Measurements from ENCODE around the gene TES. TPM values are rescaled to one million over a fixed set of nuclear protein-coding genes. Genes with fewer than 3 reads are reported as not detected.
A peak's percentile ranks its signal among the peaks of the same experiment; 100 is the strongest.

The TES gene
- total RNA-seq, 6 experiments from 2014 or later = 10.4 to 29.3 (median 22.4) TPM

DNA sequence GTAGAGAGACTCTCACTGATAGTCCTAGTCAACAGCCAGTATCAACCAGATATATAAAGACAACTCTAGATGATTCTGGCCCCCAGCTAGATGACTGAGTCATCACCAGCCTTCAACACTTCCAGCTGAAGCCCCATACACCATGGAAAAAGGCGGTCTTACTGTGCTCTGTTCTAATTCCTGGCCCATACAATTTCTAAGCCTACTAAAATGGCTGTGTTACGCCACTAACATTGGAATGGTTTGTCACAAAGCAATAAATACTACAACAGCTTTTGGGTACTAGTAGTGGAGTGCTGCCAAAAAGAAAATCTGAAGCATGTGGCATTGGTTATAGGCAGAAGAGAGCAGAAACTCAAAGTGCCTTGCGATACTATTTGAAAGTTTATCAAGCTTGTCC lies 13.0 kb upstream of the TES start:
- no peak overlapping the region; the same call in 1 of the 2 replicates for H3K27ac Mint-ChIP-seq
- no peaks in the 10 kb centered on the region for H3K9me3 Mint-ChIP-seq
- no peaks in the 10 kb centered on the region for H3K27me3 Mint-ChIP-seq (ENCODE audit: insufficient read depth)
- TF ChIP-seq, protein P1, sequence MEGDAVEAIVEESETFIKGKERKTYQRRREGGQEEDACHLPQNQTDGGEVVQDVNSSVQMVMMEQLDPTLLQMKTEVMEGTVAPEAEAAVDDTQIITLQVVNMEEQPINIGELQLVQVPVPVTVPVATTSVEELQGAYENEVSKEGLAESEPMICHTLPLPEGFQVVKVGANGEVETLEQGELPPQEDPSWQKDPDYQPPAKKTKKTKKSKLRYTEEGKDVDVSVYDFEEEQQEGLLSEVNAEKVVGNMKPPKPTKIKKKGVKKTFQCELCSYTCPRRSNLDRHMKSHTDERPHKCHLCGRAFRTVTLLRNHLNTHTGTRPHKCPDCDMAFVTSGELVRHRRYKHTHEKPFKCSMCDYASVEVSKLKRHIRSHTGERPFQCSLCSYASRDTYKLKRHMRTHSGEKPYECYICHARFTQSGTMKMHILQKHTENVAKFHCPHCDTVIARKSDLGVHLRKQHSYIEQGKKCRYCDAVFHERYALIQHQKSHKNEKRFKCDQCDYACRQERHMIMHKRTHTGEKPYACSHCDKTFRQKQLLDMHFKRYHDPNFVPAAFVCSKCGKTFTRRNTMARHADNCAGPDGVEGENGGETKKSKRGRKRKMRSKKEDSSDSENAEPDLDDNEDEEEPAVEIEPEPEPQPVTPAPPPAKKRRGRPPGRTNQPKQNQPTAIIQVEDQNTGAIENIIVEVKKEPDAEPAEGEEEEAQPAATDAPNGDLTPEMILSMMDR (IDR thresholded peaks at IDR 0.05) = no peak
- H3K36me3 Mint-ChIP-seq (ENCODE audit: low read depth) = no peaks in the 10 kb centered on the region
- H3K4me1 Mint-ChIP-seq (ENCODE audit: low read depth) = peaks cover 68% of the 10 kb centered on the region
- H3K4me3 Mint-ChIP-seq = no peak overlapping the region
- peak; percentile 52 for DNase-seq

DNA sequence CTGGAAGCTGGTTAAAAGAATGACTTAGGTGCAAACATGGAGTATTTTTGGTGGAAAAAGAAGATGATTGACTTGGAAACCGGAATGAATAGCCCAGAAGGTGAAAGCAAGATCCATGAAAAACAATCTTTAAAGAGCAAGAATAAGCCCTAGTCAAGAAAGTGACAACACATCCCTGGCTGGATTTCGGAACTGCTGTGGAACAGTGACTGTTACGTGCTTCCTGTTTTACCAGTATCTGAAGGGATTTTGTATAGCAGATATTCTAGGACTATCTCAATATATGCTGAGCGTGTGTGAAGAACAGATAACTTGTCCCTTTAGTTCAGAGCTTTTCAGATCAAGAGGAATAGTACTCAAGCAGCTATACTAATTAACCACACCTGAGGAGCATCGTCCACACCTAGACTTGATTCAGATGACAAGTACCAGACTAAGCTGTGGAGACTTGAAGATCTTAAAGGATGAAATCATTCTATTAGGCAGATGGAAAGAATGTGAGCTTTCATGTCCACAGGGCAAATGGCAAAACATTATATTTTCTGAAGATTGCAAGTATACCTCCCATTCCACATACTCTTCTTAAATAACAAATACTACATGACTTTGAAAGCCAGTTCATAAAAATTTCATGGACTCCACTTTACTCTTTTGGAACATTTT lies 11.5 kb upstream of the TES start:
- no peak for DNase-seq
- H3K27me3 Mint-ChIP-seq (ENCODE audit: insufficient read depth) = no peaks in the 10 kb centered on the region; the same call in 1 of the 2 replicates
- no peaks in the 10 kb centered on the region for H3K36me3 Mint-ChIP-seq (ENCODE audit: low read depth)
- TF ChIP-seq, protein P1 (IDR thresholded peaks at IDR 0.05) = no peak
- no peaks in the 10 kb centered on the region for H3K9me3 Mint-ChIP-seq
- peaks cover 68% of the 10 kb centered on the region for H3K4me1 Mint-ChIP-seq (ENCODE audit: low read depth)
- no peak overlapping the region for H3K4me3 Mint-ChIP-seq
- no peak overlapping the region for H3K27ac Mint-ChIP-seq

DNA sequence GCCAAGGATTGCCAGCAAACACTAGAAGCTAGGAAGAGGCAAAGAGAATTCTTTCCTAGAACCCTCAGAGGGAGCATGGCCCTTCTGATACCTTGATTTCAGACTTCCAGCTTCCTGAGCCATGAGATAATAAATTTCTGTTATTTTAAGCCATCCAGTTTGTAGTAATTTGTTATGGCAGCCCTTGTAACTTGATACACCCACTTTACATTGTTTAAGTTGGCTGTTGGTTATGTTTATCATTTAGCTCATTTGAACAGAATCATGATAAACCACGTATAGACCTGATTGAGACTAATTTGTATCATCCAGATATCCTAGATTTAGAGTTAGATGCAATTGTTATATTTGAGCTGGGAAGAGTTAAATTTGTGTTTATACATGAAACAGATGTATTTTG lies 9.4 kb upstream of the TES start:
- H3K4me3 Mint-ChIP-seq = no peak overlapping the region
- H3K9me3 Mint-ChIP-seq = no peaks in the 10 kb centered on the region
- no peak overlapping the region for H3K27ac Mint-ChIP-seq
- no peak for DNase-seq
- no peaks in the 10 kb centered on the region; the same call in 1 of the 2 replicates for H3K27me3 Mint-ChIP-seq (ENCODE audit: insufficient read depth)
- H3K4me1 Mint-ChIP-seq (ENCODE audit: low read depth) = peaks cover 47% of the 10 kb centered on the region
- no peaks in the 10 kb centered on the region for H3K36me3 Mint-ChIP-seq (ENCODE audit: low read depth)
- TF ChIP-seq, protein P1 (IDR thresholded peaks at IDR 0.05) = no peak

DNA sequence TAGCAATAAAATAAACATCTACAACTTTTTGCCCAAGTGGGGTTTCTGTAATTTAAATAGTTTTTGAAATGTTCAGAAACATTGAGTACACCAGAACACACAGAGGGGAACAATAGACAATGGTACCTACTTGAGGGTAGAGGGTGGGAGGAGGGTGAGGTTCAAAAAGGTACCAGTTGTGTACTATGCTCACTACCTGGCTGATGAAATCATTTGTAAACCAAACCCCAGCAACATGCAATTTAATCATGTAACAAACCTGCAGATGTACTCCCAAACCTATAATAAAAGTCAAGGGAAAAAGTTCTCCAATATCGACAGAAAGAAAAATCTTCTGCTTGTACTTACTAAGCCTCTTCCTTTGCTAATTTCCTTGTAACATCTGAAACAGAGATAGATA lies 4.2 kb upstream of the TES start:
- H3K4me3 Mint-ChIP-seq = no peak overlapping the region
- no peak overlapping the region for H3K27ac Mint-ChIP-seq
- no peaks in the 10 kb centered on the region; the same call in none of the 2 replicates for H3K27me3 Mint-ChIP-seq (ENCODE audit: insufficient read depth)
- no peaks in the 10 kb centered on the region for H3K9me3 Mint-ChIP-seq
- no peak for DNase-seq
- TF ChIP-seq, protein P1 (IDR thresholded peaks at IDR 0.05) = no peak
- no peaks in the 10 kb centered on the region for H3K36me3 Mint-ChIP-seq (ENCODE audit: low read depth)
- peaks cover 14% of the 10 kb centered on the region for H3K4me1 Mint-ChIP-seq (ENCODE audit: low read depth)

DNA sequence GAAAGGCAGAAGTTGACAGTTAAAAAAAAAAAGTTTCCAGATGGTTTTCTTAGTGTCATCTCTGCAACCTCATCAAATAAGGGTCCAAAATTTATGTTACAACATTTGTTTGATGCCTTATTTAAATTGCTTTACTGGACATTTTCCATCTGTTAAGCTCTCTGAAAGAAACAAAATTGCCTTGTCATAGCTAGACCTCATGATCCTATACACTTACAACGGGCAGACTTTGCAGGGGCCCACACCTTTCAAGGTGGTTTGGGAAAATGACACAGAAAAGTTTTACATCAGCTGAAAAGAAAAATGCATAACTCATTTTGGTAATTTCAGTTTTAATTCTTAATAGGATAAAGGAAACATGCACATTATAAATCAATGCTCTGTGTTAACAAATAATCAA lies 1.4 kb upstream of the TES start:
- Mint-ChIP-seq H3K27me3 (ENCODE audit: insufficient read depth) (no peaks in the 10 kb centered on the region; the same call in none of the 2 replicates), H3K27ac (no peak overlapping the region), H3K4me3 (no peak overlapping the region), H3K36me3 (ENCODE audit: low read depth) (no peaks in the 10 kb centered on the region), H3K9me3 (no peaks in the 10 kb centered on the region), H3K4me1 (ENCODE audit: low read depth) (peaks cover 29% of the 10 kb centered on the region)
- no peak for DNase-seq
- TF ChIP-seq, protein P1 (IDR thresholded peaks at IDR 0.05) = no peak

Measured in HFFc6 (cell line).